Measurements from ENCODE around the gene GRHL1. TPM values are rescaled to one million over a fixed set of nuclear protein-coding genes. Genes with fewer than 3 reads are reported as not detected.

The GRHL1 gene
- total and polyA plus RNA-seq, 5 experiments from 2014 or later, result 0.05 to 0.47 TPM; not detected in 3

- Mint-ChIP-seq H3K9me3 (no peaks in the 10 kb centered on the region), H3K4me1 (peaks cover 0 to 12% (median under 1%) of the 10 kb centered on the region in 4 donors)
Measured at GRCh38 chr2:9968553-9969497, 17.3 kb downstream of the GRHL1 start.

GRCh38 chr2:9970200-9971044 is 18.9 kb downstream of the GRHL1 start:
- POLR2A ChIA-PET, result interaction anchor here (0.7 to 1.2 kb wide), 2 partner anchors 9 to 112 kb away, joined by 7 read pairs; no protein-coding TSS in a partner anchor
- no peak for ATAC-seq
- Mint-ChIP-seq H3K27ac (no peak overlapping the region), H3K27me3 (no peaks in the 10 kb centered on the region), H3K4me3 (no peak overlapping the region), H3K36me3 (no peaks in the 10 kb centered on the region), H3K4me1 (peaks cover 0 to 5% (median under 1%) of the 10 kb centered on the region in 4 donors), H3K9me3 (no peaks in the 10 kb centered on the region)
- DNase-seq, result no peak

More at GRCh38 chr2:9968553-9969497, 17.3 kb downstream of the GRHL1 start:
- ATAC-seq, result no peak
- POLR2A ChIA-PET, result interaction anchor here (0.6 to 1.2 kb wide), 2 partner anchors 10 to 18 kb away, joined by 7 read pairs; no protein-coding TSS in a partner anchor
- Mint-ChIP-seq H3K4me3 (no peak overlapping the region), H3K36me3 (no peaks in the 10 kb centered on the region), H3K27ac (peak overlapping the region in 1 of 10 donors; percentile 3), H3K27me3 (no peaks in the 10 kb centered on the region)
- no peak for DNase-seq

- ATAC-seq (no peak), DNase-seq (no peak)
- Mint-ChIP-seq H3K4me1 (peaks cover 0 to 4% (median 0%) of the 10 kb centered on the region in 4 donors), H3K4me3 (no peak overlapping the region), H3K27me3 (peaks cover 0 to 3% (median 0%) of the 10 kb centered on the region in 5 donors), H3K9me3 (no peaks in the 10 kb centered on the region), H3K36me3 (peaks cover 0 to 2% (median 0%) of the 10 kb centered on the region in 3 donors), H3K27ac (no peak overlapping the region)
- POLR2A ChIA-PET, result no interaction called here
Measured at GRCh38 chr2:9971105-9971818, 19.8 kb downstream of the GRHL1 start.

GRCh38 chr2:9971890-9972289 is 20.4 kb downstream of the GRHL1 start:
- DNase-seq (no peak), ATAC-seq (no peak)
- peaks cover 0 to 9% (median 3%) of the 10 kb centered on the region in 5 donors for H3K27me3 Mint-ChIP-seq
- no peak overlapping the region for H3K27ac Mint-ChIP-seq
- H3K36me3 Mint-ChIP-seq, result peaks cover 0 to 2% (median 0%) of the 10 kb centered on the region in 3 donors
- H3K4me3 Mint-ChIP-seq, result no peak overlapping the region
- no peaks in the 10 kb centered on the region for H3K9me3 Mint-ChIP-seq
- POLR2A ChIA-PET, result no interaction called here
- peaks cover 0 to 2% (median 0%) of the 10 kb centered on the region in 4 donors for H3K4me1 Mint-ChIP-seq

GRCh38 chr2:9972621-9973479 is 21.4 kb downstream of the GRHL1 start:
- Mint-ChIP-seq H3K4me1 (no peaks in the 10 kb centered on the region), H3K36me3 (peaks cover 0 to 2% (median 0%) of the 10 kb centered on the region in 3 donors), H3K4me3 (no peak overlapping the region), H3K27me3 (peaks cover 4 to 12% (median 6%) of the 10 kb centered on the region in 5 donors), H3K27ac (peak overlapping the region in 1 of 10 donors; percentile 18), H3K9me3 (no peaks in the 10 kb centered on the region)
- POLR2A ChIA-PET, result no interaction called here
- DNase-seq (no peak), ATAC-seq (no peak)

GRCh38 chr2:9973690-9974089 is 22.2 kb downstream of the GRHL1 start:
- Mint-ChIP-seq H3K36me3 (peaks cover 0 to 2% (median 0%) of the 10 kb centered on the region in 3 donors), H3K27me3 (peaks cover 4 to 19% (median 11%) of the 10 kb centered on the region in 5 donors), H3K4me1 (no peaks in the 10 kb centered on the region), H3K4me3 (no peak overlapping the region), H3K9me3 (no peaks in the 10 kb centered on the region), H3K27ac (no peak overlapping the region)
- DNase-seq (no peak), ATAC-seq (no peak)
- POLR2A ChIA-PET, result no interaction called here

- Mint-ChIP-seq H3K27ac (peak overlapping the region in 1 of 10 donors; percentile 12), H3K4me1 (no peaks in the 10 kb centered on the region), H3K36me3 (peaks cover 0 to 2% (median 0%) of the 10 kb centered on the region in 3 donors), H3K27me3 (peaks cover 4 to 19% (median 11%) of the 10 kb centered on the region in 5 donors), H3K4me3 (no peak overlapping the region), H3K9me3 (no peaks in the 10 kb centered on the region)
- DNase-seq (no peak), ATAC-seq (no peak)
- POLR2A ChIA-PET, result no interaction called here
Measured at GRCh38 chr2:9974343-9974742, 22.9 kb downstream of the GRHL1 start.

- ATAC-seq (no peak), DNase-seq (no peak)
- Mint-ChIP-seq H3K4me1 (peaks cover 2 to 6% (median 5%) of the 10 kb centered on the region in 4 donors), H3K27me3 (peaks cover 5 to 20% (median 11%) of the 10 kb centered on the region in 5 donors), H3K36me3 (peaks cover 0 to 2% (median 0%) of the 10 kb centered on the region in 3 donors), H3K27ac (no peak overlapping the region), H3K9me3 (no peaks in the 10 kb centered on the region), H3K4me3 (no peak overlapping the region)
- POLR2A ChIA-PET, result no interaction called here
Measured at GRCh38 chr2:9975328-9975727, 23.8 kb downstream of the GRHL1 start.

GRCh38 chr2:9975805-9976447 is 24.4 kb downstream of the GRHL1 start:
- no peak for ATAC-seq
- Mint-ChIP-seq H3K4me3 (no peak overlapping the region), H3K4me1 (peaks cover 2 to 9% (median 6%) of the 10 kb centered on the region in 4 donors), H3K9me3 (no peaks in the 10 kb centered on the region), H3K36me3 (peaks cover 0 to 2% (median 0%) of the 10 kb centered on the region in 3 donors), H3K27me3 (peaks cover 5 to 21% (median 13%) of the 10 kb centered on the region in 5 donors), H3K27ac (no peak overlapping the region)
- POLR2A ChIA-PET, result no interaction called here
- DNase-seq, result no peak

- DNase-seq (peak in 3 of 10 donors; percentile 8 to 15 (median 12)), ATAC-seq (peak; percentile 41 to 54)
- H3K4me1 Mint-ChIP-seq, result peaks cover 6 to 14% (median 12%) of the 10 kb centered on the region in 4 donors
- H3K9me3 Mint-ChIP-seq, result no peaks in the 10 kb centered on the region
- peaks cover 0 to 2% (median 0%) of the 10 kb centered on the region in 3 donors for H3K36me3 Mint-ChIP-seq
- H3K4me3 Mint-ChIP-seq, result peak overlapping the region in 7 of 10 donors; percentile 28 to 72 (median 60)
- H3K27ac Mint-ChIP-seq, result peak overlapping the region in 3 of 10 donors; percentile 27 to 83 (median 78)
- POLR2A ChIA-PET, result no interaction called here
- peaks cover 8 to 27% (median 13%) of the 10 kb centered on the region in 5 donors for H3K27me3 Mint-ChIP-seq
Measured at GRCh38 chr2:9979977-9980376, 28.5 kb downstream of the GRHL1 start.

GRCh38 chr2:9980520-9980919 is 29.0 kb downstream of the GRHL1 start:
- Mint-ChIP-seq H3K4me3 (no peak overlapping the region), H3K27me3 (peaks cover 8 to 27% (median 13%) of the 10 kb centered on the region in 5 donors), H3K4me1 (peaks cover 6 to 14% (median 12%) of the 10 kb centered on the region in 4 donors), H3K9me3 (no peaks in the 10 kb centered on the region), H3K27ac (no peak overlapping the region), H3K36me3 (peaks cover 0 to 2% (median 0%) of the 10 kb centered on the region in 3 donors)
- ATAC-seq, result no peak
- POLR2A ChIA-PET, result no interaction called here
- no peak for DNase-seq

All from naive thymus-derived CD8-positive, alpha-beta T cell (primary cell).